Astrocyte of the hippocampus (primary cell): ENCODE measurements around the gene NOTCH3.
A peak's percentile ranks its signal among the peaks of the same experiment; 100 is the strongest.

ENCODE experiments used
- DNase-seq: peaks from one replicate; pipeline ENCODE4 v3.0.0; 2011; ENCODE audit warnings: low read depth, low spot score

NOTCH3 gene

DNA sequence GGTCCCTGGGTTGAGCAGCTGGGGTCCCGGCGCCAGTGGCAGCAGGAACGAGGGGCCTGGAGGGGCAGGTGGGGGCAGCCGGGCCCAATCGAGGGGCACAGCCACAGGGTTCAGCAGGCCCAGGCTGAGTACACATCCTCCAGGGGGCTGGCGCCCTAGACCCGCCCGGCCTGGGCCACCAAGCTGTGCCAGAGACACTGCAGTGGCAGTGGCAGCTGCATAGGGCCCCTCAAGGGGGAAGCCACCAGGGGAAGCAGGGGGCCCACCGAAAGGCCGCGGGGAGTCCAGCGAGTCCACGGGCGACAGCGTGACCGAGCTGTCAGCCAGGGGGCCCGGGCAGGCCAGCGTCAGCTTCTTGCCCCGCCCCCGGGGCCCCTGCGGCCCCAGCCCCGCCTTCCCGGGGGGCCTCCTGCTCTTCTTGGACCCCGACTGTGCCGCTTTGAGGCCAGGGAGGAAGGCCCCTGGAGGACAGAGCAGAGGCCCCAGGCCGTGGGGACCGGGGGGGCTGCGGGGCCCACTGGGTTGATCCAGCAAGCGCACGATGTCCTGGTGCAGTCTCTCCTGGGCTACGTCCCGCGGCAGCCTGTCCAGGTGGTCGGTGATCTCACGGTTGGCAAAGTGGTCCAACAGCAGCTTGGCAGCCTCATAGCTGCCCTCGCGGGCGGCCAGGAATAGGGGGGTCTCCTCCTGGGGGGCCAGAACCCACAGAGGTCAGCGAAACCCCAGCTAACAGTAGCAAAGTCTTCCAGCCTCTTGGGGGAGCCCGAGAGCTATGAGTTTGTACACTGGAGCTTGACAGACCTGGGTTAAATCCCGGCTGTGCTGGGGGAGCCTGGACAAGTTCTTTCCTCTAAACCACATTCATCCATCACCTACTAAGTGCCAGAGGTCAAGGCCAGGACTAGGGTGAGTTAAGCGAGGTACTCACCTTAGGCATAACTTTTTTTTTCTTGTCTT lies 39.5 kb downstream of the NOTCH3 start:
- no peak for DNase-seq

DNA sequence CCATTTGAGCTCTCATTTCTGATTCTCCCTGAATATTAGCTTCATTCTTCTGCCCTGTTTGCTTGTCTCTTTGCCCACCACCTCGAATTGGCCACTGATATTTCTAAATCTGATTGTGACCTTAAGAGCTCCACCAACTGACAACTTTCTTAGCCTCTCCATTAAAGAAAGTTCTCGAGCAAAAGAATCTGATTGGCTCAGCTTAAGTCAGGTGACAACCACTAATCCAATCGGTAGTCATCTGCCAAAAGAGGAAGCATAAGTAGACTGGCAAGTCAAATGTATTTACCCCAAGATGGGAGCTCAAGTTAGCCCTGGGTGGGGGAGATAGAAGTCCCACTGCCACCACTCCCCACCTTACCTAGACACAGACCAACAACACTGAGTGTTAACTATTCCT lies 41.5 kb downstream of the NOTCH3 start:
- peak; percentile 40 for DNase-seq

DNA sequence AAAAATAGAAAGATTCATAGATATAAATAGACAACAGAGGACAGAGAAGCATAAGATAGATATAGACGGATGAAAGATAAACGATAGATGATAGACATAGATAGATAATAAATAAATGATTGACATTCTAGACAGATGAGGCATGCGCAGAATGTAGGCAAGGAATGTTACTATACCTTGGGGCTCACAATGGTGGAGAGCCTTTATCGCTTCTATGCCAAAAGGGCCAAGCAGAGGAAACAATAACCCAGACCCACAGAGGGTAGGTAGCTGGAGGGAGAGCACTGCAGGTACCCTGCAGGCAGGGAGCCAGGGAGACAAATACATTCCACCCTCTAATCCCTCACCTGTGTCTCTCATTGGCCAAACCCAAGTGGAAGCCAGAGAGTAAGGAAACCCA lies 44.4 kb downstream of the NOTCH3 start:
- DNase-seq, result no peak

DNA sequence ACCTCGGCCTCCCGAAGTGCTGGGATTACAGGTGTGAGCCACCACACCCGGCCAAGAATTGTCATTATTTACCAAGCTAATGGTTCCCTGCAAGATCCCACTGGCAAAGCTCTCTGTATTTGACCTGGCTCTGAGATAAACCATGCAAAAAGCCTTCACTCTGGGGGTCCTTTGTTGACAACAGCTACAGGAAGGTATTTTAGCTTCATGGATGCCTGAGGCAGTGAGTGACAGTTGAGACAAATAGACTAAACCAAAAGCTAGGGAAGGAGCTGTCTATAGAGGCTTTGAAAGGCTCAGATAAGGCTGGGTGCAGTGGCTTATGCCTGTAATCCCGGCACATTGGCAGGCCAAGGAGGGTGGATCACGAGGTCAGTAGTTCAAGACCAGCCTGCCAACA lies 45.5 kb downstream of the NOTCH3 start:
- DNase-seq, result no peak

DNA sequence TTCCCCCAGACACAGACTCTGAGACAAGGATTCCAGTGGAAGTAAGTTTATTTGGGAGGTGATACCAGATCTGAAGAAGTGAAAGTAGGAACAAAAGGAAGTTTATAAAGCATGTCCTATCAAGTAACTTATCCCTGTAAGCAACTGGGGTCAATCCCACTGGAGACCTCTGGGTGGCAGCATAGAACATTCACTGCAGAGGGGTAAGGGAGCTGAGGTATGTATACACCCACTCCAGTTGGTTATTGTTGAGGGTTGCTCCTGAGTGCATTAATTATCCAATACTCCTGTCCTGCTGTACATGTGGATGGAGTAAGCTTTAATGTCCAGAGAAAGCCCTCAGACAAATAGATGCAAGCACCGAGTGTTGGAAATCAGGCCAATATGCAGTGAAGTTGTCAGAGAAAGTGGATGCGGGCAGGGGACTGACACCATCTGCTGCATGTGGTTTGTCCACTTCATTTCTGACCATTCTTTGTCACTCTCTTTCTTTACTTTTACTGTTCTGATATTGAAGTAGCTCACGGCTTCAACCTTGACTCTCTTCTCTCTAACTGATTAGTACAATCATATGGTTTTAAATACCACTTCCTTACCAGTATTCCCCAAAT lies 46.7 kb downstream of the NOTCH3 start:
- peak; percentile 47 for DNase-seq

DNA sequence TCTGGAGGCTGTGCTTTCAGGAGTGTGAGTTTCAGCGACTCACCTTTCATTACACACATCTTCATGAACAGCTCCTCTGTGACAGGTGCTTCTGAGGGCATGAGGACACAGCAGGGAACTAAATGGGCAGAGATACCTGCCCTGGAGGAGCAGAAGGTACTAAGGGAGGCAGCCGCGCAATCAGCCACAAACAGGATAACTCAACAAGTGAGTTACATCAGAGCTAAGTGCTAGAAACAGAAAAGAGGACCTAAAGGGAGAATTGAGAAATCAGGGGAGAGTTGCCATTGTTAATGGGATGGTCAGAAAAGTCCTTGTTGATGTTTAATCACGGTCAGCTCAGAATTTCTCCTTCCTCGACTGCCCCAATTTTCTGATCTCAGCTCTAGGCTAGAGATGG lies 51.1 kb downstream of the NOTCH3 start:
- DNase-seq, result no peak

DNA sequence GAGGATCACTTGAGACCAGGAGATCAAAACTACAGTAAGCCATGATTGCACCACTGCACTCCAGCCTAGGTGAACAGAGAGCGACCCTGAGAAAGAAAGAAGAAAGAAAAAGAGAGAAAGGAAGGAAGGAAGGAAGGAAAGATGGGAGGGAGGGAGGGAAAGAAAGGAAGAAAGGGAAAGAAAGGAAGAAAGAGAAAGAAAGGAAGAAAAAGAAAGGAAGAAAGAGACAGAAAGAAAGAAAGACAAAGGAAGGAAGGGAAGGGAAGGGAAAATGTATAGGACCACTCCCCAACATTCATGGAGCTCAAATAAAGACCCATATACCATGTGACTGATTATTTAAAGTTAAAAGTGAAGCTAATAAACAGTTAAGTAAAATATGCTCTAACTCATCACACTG lies 53.7 kb downstream of the NOTCH3 start:
- no peak for DNase-seq

DNA sequence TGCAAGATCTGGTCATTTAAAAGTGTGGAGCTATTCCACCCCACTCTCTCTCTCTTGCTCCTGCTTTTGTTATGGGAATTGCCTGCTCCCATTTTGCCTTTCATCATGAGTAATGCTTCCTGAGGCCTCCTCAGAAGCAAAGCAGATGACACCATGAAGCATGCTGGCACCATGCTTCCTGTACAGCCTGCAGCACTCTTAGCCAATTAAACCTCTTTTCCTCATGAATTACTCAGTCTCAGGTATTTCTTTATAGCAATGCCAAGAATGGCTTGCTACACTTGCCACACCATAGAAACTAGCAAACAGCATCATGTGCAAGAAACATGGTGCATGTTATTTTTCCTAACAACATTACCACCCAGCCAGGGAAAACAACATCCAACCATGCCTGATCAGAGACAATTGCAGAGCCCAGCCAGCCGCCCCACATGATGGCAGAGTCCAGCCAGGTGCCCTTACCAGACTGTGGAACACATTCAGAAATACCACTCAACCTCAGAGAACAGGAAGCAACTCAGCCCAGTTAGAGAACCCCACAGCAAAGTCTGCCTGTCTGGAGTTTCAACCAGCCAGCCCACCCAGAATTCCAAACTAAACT lies 56.6 kb downstream of the NOTCH3 start:
- no peak for DNase-seq

DNA sequence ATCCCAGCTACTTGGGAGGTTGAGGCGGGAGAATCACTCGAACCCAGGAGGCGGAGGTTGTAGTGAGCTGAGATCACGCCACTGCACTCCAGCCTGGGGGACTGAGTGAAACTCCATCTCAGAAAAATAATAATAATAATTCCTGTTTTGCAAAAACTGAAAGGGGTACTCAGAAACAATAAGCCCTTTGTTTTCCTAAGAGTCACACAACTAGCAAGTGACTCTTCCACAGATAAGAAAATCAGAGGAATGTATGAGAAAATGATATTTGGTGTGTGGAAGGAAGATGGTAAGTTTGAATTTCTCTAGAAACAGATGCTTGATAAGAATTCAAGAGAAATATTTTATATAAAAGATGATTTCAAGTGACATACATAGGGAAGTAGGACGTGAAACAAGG lies 58.5 kb downstream of the NOTCH3 start:
- no peak for DNase-seq

DNA sequence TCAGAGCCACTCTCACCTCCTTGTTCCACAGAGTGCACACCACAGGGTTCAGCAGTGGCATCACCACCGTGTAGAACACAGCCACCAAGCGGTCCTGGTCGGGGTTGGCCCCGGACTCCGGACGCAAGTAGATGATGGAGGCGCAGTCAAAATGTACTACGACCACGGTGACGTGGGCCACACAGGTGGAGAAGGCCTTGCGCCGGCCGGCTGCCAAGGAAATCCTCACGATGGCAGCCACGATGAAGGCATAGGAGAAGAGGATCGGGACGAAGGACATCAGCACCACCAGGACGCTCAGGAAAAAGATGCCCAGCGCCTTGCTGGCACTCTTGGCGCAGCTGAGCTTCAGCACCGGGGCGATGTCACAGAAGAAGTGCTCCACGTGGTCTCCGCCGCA lies 59.7 kb downstream of the NOTCH3 start:
- no peak for DNase-seq

DNA sequence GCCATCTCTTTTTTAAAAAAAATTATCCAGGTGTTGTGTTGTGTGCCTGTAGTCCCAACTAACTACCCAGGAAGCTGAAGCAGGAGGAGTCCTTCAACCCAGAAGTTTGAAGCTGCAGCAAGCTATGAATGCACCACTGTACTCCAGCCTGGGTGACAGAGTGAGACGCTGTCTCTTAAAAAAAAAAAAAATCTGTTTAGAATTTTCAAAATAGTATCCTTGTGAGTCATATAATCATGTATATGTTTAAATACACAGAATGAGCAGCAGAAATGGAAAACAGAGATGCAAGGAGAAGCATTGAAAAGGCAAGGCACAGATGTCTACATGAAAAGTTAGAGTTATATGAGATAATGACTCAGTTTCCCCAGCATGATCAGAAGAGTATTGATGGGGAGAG lies 62.4 kb downstream of the NOTCH3 start:
- no peak for DNase-seq

DNA sequence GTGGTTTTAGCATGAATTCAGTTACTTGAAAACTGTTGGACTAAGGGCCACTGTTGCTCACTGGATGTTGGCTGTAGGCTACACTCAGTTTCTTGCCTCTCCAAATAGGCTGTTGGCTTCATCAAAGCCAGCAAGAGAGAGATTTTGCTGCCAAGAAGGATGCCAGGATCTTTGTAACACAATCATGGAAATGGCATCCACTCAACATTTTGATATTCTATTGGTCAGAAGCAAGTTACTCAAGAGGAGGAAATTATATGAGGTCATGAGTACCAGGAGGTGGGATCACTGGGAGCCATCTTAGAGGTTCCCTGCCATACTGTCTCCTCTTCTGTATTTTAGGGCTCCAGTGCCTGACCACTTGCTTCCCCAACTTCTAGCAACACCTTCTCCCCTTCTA lies 63.0 kb downstream of the NOTCH3 start:
- no peak for DNase-seq

DNA sequence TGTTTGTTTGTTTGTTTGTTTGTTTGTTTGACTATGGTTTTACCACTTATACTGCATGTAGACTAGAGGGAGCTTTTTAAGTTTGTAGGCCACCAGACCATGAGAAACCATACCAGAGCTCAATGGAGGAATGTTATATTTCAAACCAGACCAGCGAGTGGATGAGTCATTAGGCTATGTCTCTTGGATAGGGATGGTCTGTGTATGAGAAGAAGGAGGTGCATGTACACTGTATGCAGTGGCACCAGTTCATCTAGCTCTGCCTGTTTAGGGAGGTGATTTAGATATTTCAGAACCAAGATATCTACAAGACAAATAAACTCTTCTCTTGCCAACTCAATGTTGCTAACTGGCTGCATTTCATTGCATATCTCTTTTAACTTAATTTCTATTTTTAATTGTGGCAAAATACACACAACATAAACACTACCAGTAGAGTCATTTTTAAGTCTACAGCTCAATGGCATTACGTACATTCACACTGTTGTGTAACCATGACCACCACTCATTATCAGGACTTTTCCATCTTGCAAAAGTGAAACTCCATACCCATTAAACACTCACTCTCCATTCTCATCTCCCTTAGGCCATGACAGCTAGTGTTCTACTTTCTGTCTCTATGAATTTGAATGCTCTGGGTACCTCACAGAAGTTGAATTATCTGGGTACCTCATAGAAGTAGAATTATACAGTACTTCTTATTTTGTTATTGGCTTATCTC lies 64.4 kb downstream of the NOTCH3 start:
- DNase-seq, result no peak

DNA sequence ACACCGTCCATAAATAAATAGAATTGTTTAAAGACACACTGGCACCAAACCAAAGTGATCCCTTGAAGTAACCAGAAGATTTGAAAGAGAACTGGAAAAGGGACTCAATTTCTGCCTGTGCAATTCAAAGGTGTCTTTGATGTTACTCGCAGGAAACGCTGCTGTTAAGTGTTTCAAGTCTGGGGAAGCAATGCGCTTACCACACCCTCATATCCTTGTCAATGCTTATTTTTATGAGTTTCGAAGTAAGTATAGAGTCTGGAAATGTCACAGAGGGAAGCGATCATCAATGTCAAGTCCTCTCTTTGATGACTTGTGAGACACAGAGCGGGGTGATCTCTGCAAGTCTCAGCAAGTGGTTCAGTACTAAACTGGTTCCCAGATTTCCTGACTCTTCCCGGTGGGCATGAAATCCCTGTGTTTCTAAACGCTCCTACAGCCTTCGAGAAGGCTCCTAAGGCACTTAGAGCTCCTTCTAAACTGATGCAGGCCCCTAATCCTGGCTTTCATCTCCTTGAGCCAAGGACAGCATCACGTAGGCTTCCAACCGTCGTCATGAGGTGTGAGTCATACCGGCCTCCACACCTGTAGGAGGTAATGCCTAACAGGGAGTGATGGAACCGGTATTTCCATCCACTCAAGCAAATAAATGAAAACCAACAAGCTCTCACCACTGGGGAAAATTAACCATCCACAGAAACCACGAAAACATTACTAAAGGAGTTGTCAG lies 70.8 kb downstream of the NOTCH3 start:
- no peak for DNase-seq

DNA sequence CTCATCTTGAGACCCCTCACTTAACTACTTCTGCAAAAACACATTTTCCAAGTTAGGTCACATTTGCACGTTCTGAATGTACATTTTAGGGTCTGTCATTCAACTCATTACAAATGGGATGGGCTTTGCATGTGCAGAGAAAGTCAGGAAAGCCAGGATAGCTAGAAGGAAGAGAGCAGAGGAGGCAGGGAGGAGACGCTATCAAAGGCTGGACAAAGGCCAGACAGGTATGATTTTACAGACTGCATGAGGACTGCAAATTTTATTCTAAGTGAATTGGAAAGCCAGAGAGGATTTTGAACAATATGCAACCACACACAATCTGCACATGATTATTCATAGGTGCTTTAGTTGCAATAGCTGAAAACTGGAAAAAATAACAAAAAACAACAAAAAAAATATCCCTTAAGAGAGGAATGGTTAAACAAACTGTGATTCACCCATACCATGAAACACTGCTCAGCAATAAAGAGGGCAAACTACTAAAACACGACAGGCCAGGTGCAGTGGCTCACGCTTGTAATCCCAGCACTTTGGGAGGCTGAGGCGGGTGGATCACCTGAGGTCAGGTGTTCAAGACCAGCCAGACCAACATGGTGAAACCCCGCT lies 72.5 kb downstream of the NOTCH3 start:
- no peak for DNase-seq

DNA sequence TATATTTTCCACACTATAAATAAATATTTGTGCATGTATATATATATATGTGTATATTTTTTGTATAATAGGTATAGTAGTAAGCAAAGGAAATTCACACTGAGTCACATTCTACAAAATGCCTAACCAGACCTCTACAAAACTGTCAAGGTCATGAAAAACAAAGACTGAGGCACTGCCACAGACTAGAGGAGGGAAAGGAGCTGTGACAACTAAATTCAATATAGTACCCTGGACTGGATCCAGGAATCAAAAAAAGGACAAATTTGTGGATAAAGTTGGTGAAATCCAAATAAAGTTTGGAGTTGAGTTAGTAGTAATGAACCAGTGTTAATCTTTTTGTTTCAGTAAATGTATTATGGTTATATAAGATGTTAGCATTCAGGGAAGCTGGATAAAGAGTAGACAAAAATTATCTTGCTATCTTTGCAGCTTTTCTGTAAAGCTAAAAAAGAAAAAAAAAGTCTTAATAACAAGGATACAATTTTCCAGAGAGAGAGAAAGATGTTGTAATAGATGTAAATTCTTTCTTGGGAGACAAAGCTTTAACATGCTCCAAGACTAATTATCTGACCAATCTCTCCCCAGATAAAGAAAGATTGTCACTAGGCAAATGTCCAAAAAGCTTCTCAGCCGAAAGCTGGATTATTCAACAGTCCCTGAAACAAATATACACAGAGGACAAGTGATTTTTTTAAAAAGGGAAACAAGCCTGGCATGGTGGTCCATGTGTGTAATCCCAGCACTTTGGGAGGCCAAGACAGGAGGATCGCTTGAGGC lies 74.5 kb downstream of the NOTCH3 start:
- no peak for DNase-seq

DNA sequence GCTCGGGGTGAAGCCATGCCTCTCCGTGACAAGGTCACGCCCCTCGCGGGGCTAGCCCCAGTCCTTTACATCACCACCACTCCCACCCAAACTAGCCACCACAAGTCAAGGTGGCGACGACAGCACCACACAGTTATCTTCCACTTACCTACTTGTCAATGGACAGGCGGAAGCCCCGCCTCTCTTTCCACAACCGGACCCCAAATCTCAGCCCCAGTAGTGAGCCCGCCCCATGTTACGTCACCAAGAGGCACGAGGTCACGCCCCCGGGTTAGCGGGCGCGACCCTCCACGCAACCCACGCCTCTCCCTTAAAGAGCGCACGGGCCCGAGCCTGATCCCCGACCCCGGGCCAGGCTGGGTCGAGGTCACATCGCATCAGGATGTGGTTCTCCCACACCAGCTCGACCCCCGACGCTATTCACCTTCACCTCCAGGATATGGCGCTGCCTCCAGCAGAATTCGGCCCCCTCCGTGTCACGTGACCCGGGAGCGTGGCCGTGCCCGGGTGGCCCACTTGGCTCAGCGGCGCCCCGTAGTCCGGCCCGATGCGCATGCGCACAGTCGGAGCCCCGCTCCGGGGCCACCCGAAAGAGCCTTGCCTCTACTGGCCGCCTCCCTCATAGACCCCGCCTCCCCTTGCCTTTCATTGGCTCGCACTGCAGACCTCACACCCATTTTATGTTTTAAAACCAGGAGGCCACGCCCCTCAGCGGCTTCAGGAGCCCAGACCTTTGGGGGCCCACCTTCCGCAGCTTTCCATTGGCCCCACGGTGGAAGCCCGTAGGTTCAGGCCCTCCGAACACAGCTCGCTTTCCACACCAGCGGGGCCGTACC lies 75.3 kb downstream of the NOTCH3 start:
- peak; percentile 99 for DNase-seq

DNA sequence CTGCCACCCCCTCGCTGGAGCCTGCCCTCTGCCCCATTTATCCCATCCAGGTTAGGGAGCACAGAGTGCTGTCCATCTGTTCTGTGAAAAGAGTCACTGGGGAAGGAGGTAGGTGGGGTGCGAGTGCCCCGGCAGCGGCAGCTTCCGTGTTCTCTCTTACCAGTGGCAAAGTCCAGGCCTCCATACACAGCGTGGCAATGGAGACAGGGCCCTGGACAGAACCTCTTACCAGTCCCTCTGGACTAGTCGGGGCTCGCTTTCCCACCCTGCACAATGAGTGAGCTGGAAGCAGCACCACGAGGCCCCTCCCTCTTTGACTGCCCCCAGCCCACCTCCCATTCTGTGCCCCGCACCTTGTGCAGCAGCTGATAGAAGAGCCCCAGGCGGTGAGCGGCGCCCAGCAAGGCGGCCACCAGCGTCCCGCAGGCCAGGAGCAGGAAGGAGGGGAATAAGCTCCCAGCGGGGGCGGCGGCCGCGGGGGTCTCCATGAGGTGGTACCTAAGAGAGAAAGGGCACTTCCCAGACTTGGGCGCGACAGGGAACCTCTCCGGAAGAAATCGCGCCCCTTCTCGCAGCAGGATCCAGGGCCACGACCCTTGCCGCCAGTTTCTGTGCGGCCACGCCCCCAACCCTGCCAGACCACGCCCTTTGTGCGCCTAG lies 76.1 kb downstream of the NOTCH3 start:
- DNase-seq, result peak; percentile 29

DNA sequence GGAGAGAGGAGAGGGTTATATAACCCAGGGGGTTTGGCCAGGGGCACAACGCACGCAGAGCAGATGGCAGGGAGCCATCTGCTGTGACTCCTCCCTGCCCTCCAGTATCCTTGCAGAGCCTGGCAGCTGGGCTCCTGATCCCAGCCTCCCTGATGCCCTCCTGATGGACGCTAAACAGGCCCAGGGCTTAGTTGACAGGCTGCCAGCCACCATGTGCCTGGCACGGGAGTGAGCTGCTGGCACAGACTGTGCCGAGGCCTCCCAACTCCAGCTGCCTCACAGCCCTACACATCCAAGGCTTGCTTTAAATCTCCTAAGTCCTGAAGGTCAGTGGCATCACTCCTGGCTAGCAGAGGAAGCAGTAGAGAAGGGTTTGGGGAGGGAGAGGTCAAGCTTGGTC lies 76.9 kb downstream of the NOTCH3 start:
- DNase-seq, result peak; percentile 30
